WTC11 (cell line): ENCODE data around the gene HDHD2. TPM values are rescaled to one million over a fixed set of nuclear protein-coding genes. Genes with fewer than 3 reads are reported as not detected.
A peak's percentile ranks its signal among the peaks of the same experiment; 100 is the strongest.

Experiments used
- CREM ChIP-seq: sonication (generic); formaldehyde crosslinking; IDR thresholded peaks from 2 replicates; pipeline ENCODE4 v1.8.1; 2022; ENCODE audit warnings: mild to moderate bottlenecking, missing genetic modification reagents, moderate library complexity
- CTCF ChIP-seq: fragments of 200-600 bp; IDR thresholded peaks from 2 replicates; pipeline ENCODE4 v1.8.0; 2022; ENCODE audit warnings: antibody characterized with exemption
- EMX1 ChIP-seq: fragments of 250-450 bp; sonication (Bioruptor Pico); IDR thresholded peaks from 2 replicates; pipeline ENCODE4 v1.8.0; 2021; ENCODE audit warnings: mild to moderate bottlenecking
- ESRRA ChIP-seq: sonication (generic); formaldehyde crosslinking; IDR thresholded peaks from 2 replicates; pipeline ENCODE4 v1.8.1; 2022; ENCODE audit warnings: mild to moderate bottlenecking, missing genetic modification reagents, borderline replicate concordance
- FOXJ3 ChIP-seq: sonication (generic); formaldehyde crosslinking; IDR thresholded peaks from 2 replicates; pipeline ENCODE4 v1.9.0; 2021; ENCODE audit warnings: missing genetic modification reagents, mild to moderate bottlenecking, borderline replicate concordance
- FOXP1 ChIP-seq: sonication (generic); formaldehyde crosslinking; IDR thresholded peaks from 2 replicates; pipeline ENCODE4 v1.8.0; 2022; ENCODE audit warnings: missing genetic modification reagents, mild to moderate bottlenecking, moderate library complexity, borderline replicate concordance
- GRHL2 ChIP-seq: fragments of 250-450 bp; sonication (Bioruptor Pico); IDR thresholded peaks from 2 replicates; pipeline ENCODE4 v1.8.0; 2022; ENCODE audit warnings: mild to moderate bottlenecking, moderate library complexity; ENCODE audit not compliant: insufficient replicate concordance, severe bottlenecking
- NFATC4 ChIP-seq: fragments of 250-450 bp; sonication (Bioruptor Pico); IDR thresholded peaks from 2 replicates; pipeline ENCODE4 v1.9.0; 2021; ENCODE audit warnings: mild to moderate bottlenecking
- NFE2L1 ChIP-seq: sonication (generic); formaldehyde crosslinking; IDR thresholded peaks from 2 replicates; pipeline ENCODE4 v1.8.1; 2023; ENCODE audit warnings: missing genetic modification reagents
- NR3C1 ChIP-seq: sonication (generic); formaldehyde crosslinking; conservative IDR thresholded peaks from 2 replicates; pipeline ENCODE4 v1.8.1; 2023; ENCODE audit warnings: low read depth, mild to moderate bottlenecking, missing genetic modification reagents
- OVOL2 ChIP-seq: fragments of 250-450 bp; sonication (Bioruptor Pico); IDR thresholded peaks from 2 replicates; pipeline ENCODE4 v1.9.0; 2021; ENCODE audit warnings: mild to moderate bottlenecking, borderline replicate concordance
- RELA ChIP-seq: sonication (generic); formaldehyde crosslinking; IDR thresholded peaks from 2 replicates; pipeline ENCODE4 v1.8.1; 2022; ENCODE audit warnings: missing genetic modification reagents, mild to moderate bottlenecking, borderline replicate concordance
- SMAD3 ChIP-seq: sonication (generic); formaldehyde crosslinking; IDR thresholded peaks from 2 replicates; pipeline ENCODE4 v1.8.0; 2022; ENCODE audit warnings: missing genetic modification reagents, mild to moderate bottlenecking, borderline replicate concordance
- SMAD4 ChIP-seq: sonication (generic); formaldehyde crosslinking; IDR thresholded peaks from 2 replicates; pipeline ENCODE4 v1.8.0; 2022; ENCODE audit warnings: mild to moderate bottlenecking, missing genetic modification reagents
- SP1 ChIP-seq: sonication (generic); formaldehyde crosslinking; conservative IDR thresholded peaks from 2 replicates; pipeline ENCODE4 v1.8.1; 2022; ENCODE audit warnings: missing genetic modification reagents
- TCF7 ChIP-seq: sonication (generic); formaldehyde crosslinking; IDR thresholded peaks from 2 replicates; pipeline ENCODE4 v1.8.0; 2022; ENCODE audit warnings: mild to moderate bottlenecking, low read depth, missing genetic modification reagents, moderate library complexity
- TEAD1 ChIP-seq: sonication (generic); formaldehyde crosslinking; IDR thresholded peaks from 2 replicates; pipeline ENCODE4 v1.8.0; 2022; ENCODE audit warnings: mild to moderate bottlenecking, missing genetic modification reagents
- TEAD4 ChIP-seq: sonication (generic); formaldehyde crosslinking; IDR thresholded peaks from 2 replicates; pipeline ENCODE4 v1.8.0; 2022; ENCODE audit warnings: mild to moderate bottlenecking, missing genetic modification reagents
- ZNF138 ChIP-seq: sonication (generic); formaldehyde crosslinking; conservative IDR thresholded peaks from 2 replicates; pipeline ENCODE4 v1.8.1; 2022; ENCODE audit warnings: mild to moderate bottlenecking, moderate library complexity, missing genetic modification reagents
- ZNF219 ChIP-seq: sonication (generic); formaldehyde crosslinking; IDR thresholded peaks from 2 replicates; pipeline ENCODE4 v1.8.0; 2023; ENCODE audit warnings: missing genetic modification reagents, mild to moderate bottlenecking, borderline replicate concordance
- ZNF396 ChIP-seq: fragments of 250-450 bp; sonication (Bioruptor Pico); IDR thresholded peaks from 2 replicates; pipeline ENCODE4 v1.8.0; 2021; ENCODE audit warnings: mild to moderate bottlenecking, moderate library complexity, borderline replicate concordance
- ZNF423 ChIP-seq: fragments of 250-450 bp; sonication (Bioruptor Pico); IDR thresholded peaks from 2 replicates; pipeline ENCODE4 v2.1.2; 2022; ENCODE audit warnings: mild to moderate bottlenecking, moderate library complexity
- ZNF532 ChIP-seq: fragments of 250-450 bp; sonication (Bioruptor Pico); IDR thresholded peaks from 2 replicates; pipeline ENCODE4 v1.9.0; 2021; ENCODE audit warnings: mild to moderate bottlenecking, borderline replicate concordance
- total RNA-seq: library from RNA; stranded (reverse); gene quantifications from 3 replicates; pipeline ENCODE4 v1.2.3, GENCODE V29; 2021
- TF ChIP-seq, protein P1 (sequence below): sonication (generic); formaldehyde crosslinking; IDR thresholded peaks from 2 replicates; pipeline ENCODE4 v1.8.1; 2022; ENCODE audit warnings: missing genetic modification reagents, borderline replicate concordance
- TF ChIP-seq, protein P2 (sequence below): sonication (generic); formaldehyde crosslinking; IDR thresholded peaks from 2 replicates; pipeline ENCODE4 v1.8.1; 2023; ENCODE audit warnings: mild to moderate bottlenecking, missing genetic modification reagents, moderate library complexity
- TF ChIP-seq, protein P3 (sequence below): sonication (generic); formaldehyde crosslinking; IDR thresholded peaks from 2 replicates; pipeline ENCODE4 v1.8.0; 2023; ENCODE audit warnings: missing genetic modification reagents, mild to moderate bottlenecking, borderline replicate concordance

Gene HDHD2
- total RNA-seq, 1 experiment from 2014 or later = 42.1 TPM

DNA sequence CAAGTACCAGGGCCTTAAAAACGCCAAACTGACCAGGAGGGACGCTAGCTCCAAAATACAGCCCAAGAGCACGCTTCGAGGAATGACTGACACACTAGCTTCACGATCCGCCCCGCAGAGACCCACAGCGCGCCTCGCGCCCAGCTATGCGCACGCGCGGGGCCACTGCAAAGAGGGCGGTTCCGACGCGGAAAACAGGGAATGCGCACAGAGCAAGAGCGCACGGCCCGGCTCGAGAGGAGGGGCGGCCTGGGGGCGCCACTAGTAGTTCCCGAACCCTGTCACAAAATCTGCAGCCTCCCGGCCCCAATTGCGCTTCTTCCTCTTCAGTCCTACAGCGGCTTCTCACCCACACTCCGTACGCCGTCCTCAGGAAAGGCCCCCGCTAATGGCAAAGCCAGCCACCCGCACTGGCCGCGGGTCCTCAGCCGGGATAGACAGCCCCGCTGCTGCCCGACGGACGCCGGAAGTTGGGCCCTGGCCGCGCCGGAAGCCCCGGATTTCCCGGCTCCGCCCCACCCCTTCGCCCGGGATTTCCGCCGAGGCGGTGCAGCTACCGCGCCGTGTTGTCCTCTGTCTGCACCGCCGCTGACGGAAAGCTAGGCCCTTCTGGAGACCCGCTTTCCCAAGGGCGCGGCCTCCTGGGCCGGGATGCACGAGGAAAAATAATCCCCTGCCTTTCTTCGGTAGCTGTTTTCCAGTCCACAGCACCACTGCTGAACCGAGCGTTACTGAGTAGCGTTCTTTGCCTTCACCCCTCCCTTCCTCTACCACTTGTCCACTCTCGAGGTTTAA lies at the start of gene HDHD2 (continued):
- TF ChIP-seq OVOL2 (CRISPR knock-in tag) = no peak
- TF ChIP-seq FOXJ3 (CRISPR knock-in tag) = no peak
- TF ChIP-seq RELA (CRISPR knock-in tag) = peak; percentile 37; the same call in 1 of the 2 replicates
- TF ChIP-seq SMAD4 (CRISPR knock-in tag) = no peak
- no peak for TF ChIP-seq GRHL2 (CRISPR knock-in tag)
- no peak for TF ChIP-seq ZNF532 (CRISPR knock-in tag)
- peak; percentile 20; the same call in 1 of the 2 replicates for TF ChIP-seq TEAD1 (CRISPR knock-in tag)
- no peak for TF ChIP-seq EMX1
- TF ChIP-seq, protein P1, sequence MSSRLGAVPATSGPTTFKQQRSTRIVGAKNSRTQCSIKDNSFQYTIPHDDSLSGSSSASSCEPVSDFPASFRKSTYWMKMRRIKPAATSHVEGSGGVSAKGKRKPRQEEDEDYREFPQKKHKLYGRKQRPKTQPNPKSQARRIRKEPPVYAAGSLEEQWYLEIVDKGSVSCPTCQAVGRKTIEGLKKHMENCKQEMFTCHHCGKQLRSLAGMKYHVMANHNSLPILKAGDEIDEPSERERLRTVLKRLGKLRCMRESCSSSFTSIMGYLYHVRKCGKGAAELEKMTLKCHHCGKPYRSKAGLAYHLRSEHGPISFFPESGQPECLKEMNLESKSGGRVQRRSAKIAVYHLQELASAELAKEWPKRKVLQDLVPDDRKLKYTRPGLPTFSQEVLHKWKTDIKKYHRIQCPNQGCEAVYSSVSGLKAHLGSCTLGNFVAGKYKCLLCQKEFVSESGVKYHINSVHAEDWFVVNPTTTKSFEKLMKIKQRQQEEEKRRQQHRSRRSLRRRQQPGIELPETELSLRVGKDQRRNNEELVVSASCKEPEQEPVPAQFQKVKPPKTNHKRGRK = no peak
- no peak for TF ChIP-seq ZNF219 (CRISPR knock-in tag)
- TF ChIP-seq FOXP1 (CRISPR knock-in tag) = no peak
- peak; percentile 71 for TF ChIP-seq CREM (CRISPR knock-in tag)
- no peak for TF ChIP-seq TEAD4 (CRISPR knock-in tag)
- no peak for TF ChIP-seq NFATC4 (CRISPR knock-in tag)
- TF ChIP-seq, protein P2, sequence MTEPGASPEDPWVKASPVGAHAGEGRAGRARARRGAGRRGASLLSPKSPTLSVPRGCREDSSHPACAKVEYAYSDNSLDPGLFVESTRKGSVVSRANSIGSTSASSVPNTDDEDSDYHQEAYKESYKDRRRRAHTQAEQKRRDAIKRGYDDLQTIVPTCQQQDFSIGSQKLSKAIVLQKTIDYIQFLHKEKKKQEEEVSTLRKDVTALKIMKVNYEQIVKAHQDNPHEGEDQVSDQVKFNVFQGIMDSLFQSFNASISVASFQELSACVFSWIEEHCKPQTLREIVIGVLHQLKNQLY (CRISPR knock-in tag) = no peak
- TF ChIP-seq TCF7 (CRISPR knock-in tag) = peak; percentile 12; the same call in 1 of the 2 replicates
- peak; percentile 63 for TF ChIP-seq SP1
- no peak for TF ChIP-seq CTCF
- peak; percentile 55; the same call in 1 of the 2 replicates for TF ChIP-seq SMAD3
- TF ChIP-seq ZNF396 (CRISPR knock-in tag) = no peak
- no peak for TF ChIP-seq NR3C1
- TF ChIP-seq ZNF138 (CRISPR knock-in tag) = no peak
- no peak for TF ChIP-seq ESRRA (CRISPR knock-in tag)
- TF ChIP-seq NFE2L1 (CRISPR knock-in tag) = no peak; the same call in 1 of the 2 replicates
- TF ChIP-seq ZNF423 (CRISPR knock-in tag) = no peak
- TF ChIP-seq, protein P3, sequence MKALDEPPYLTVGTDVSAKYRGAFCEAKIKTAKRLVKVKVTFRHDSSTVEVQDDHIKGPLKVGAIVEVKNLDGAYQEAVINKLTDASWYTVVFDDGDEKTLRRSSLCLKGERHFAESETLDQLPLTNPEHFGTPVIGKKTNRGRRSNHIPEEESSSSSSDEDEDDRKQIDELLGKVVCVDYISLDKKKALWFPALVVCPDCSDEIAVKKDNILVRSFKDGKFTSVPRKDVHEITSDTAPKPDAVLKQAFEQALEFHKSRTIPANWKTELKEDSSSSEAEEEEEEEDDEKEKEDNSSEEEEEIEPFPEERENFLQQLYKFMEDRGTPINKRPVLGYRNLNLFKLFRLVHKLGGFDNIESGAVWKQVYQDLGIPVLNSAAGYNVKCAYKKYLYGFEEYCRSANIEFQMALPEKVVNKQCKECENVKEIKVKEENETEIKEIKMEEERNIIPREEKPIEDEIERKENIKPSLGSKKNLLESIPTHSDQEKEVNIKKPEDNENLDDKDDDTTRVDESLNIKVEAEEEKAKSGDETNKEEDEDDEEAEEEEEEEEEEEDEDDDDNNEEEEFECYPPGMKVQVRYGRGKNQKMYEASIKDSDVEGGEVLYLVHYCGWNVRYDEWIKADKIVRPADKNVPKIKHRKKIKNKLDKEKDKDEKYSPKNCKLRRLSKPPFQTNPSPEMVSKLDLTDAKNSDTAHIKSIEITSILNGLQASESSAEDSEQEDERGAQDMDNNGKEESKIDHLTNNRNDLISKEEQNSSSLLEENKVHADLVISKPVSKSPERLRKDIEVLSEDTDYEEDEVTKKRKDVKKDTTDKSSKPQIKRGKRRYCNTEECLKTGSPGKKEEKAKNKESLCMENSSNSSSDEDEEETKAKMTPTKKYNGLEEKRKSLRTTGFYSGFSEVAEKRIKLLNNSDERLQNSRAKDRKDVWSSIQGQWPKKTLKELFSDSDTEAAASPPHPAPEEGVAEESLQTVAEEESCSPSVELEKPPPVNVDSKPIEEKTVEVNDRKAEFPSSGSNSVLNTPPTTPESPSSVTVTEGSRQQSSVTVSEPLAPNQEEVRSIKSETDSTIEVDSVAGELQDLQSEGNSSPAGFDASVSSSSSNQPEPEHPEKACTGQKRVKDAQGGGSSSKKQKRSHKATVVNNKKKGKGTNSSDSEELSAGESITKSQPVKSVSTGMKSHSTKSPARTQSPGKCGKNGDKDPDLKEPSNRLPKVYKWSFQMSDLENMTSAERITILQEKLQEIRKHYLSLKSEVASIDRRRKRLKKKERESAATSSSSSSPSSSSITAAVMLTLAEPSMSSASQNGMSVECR (CRISPR knock-in tag) = peak; percentile 44; the same call in 1 of the 2 replicates
